GM12878 (cell line): ENCODE measurements around the gene SLC25A42. TPM values are rescaled to one million over a fixed set of nuclear protein-coding genes. Genes with fewer than 3 reads are reported as not detected.

Experiments
- ATAC-seq: fragments of 200-7000 bp; cut with Tn5 transposase; 3 replicates; pipeline ENCODE4 v1.9.1; 2020; ENCODE audit warnings: mild to moderate bottlenecking, moderate library complexity
- BruUV-seq: library from RNA; stranded (reverse); fragments of 400-500 nt; replicated peaks from 2 replicates; lab custom pipeline; 2021; lab: Mats Ljungman, UMichigan
- CTCF ChIA-PET: fragments of 300-600 bp; sonication (Branson Sonifier 250); formaldehyde crosslinking; extraction: SDS; loops from one replicate; lab custom pipeline; 2021; ENCODE audit warnings: inconsistent platforms; lab: Yijun Ruan, JAX
- POLR2A ChIA-PET: fragments of 350-600 bp; formaldehyde crosslinking; extraction: SDS; loops from one replicate; lab custom pipeline; 2021; ENCODE audit warnings: inconsistent platforms; lab: Charles Lee
- RAD21 ChIA-PET: fragments of 300-600 bp; sonication (Branson Sonifier 250); formaldehyde crosslinking; loops from one replicate; lab custom pipeline; 2023; ENCODE audit warnings: antibody characterized with exemption; ENCODE audit not compliant: unreplicated experiment; lab: Charles Lee
- SMC1A ChIA-PET: fragments of 300-600 bp; sonication (Branson Sonifier 250); formaldehyde crosslinking; loops from one replicate; lab custom pipeline; 2023; ENCODE audit not compliant: unreplicated experiment, uncharacterized antibody; lab: Charles Lee
- DNase-seq: peaks from one replicate; pipeline ENCODE4 v3.0.0-alpha.2; 2011; ENCODE audit warnings: low read depth, low spot score
- FAIRE-seq: peaks from 3 replicates; lab custom pipeline; 2011; peaks lifted over from hg19 to GRCh38; lab: Jason Lieb, UNC
- H2AFZ ChIP-seq: 2 replicates; pipeline ENCODE4 v1.6.0; 2011; ENCODE audit warnings: low read depth, low read length, control low read depth; ENCODE audit not compliant: control insufficient read depth
- H3K27ac ChIP-seq: 2 replicates; pipeline ENCODE4 v1.5.1; 2011; ENCODE audit warnings: control low read depth; ENCODE audit not compliant: control insufficient read depth, insufficient read depth
- H3K27me3 ChIP-seq, 2 experiments: replicated peaks in 1 of 2; 2 replicates each; pipeline versions ENCODE4 v1.6.0 to v1.6.1; 2011; ENCODE audit warnings: low read length in 1 of 2; ENCODE audit not compliant: control insufficient read depth in 2 of 2, insufficient read depth in 2 of 2
- H3K36me3 ChIP-seq, 2 experiments: 2 replicates each; pipeline ENCODE4 v1.5.1; 2011; ENCODE audit warnings: low read length in 1 of 2; ENCODE audit not compliant: control insufficient read depth in 2 of 2, insufficient read depth in 2 of 2
- H3K4me1 ChIP-seq: 2 replicates; pipeline ENCODE4 v1.6.1; 2011; ENCODE audit warnings: mild to moderate bottlenecking, low read length, moderate library complexity, mixed read lengths; ENCODE audit not compliant: control insufficient read depth, insufficient read depth
- H3K4me2 ChIP-seq: 2 replicates; pipeline ENCODE4 v1.6.0; 2011; ENCODE audit warnings: control low read depth; ENCODE audit not compliant: control insufficient read depth, insufficient read depth
- H3K4me3 ChIP-seq: fragments of 200-600 bp; sonication (generic); 2 replicates; pipeline ENCODE4 v1.5.1; 2016
- H3K79me2 ChIP-seq: 2 replicates; pipeline ENCODE4 v1.6.0; 2011; ENCODE audit warnings: low read length; ENCODE audit not compliant: control insufficient read depth, insufficient read depth
- H3K9ac ChIP-seq: 2 replicates; pipeline ENCODE4 v1.8.0; 2011; ENCODE audit warnings: low read length, control low read depth, mixed read lengths; ENCODE audit not compliant: control insufficient read depth, insufficient read depth
- H3K9me3 ChIP-seq: replicated peaks from 3 replicates; pipeline ENCODE4 v1.5.1; 2011; ENCODE audit warnings: mild to moderate bottlenecking, low read length; ENCODE audit not compliant: control insufficient read depth, insufficient read depth
- H4K20me1 ChIP-seq: 2 replicates; pipeline ENCODE4 v1.6.0; 2011; ENCODE audit not compliant: control insufficient read depth, insufficient read depth
- CBX5 ChIP-seq: sonication (generic); IDR thresholded peaks from 2 replicates; pipeline ENCODE4 v1.6.1; 2016; ENCODE audit warnings: low read depth, moderate library complexity, mild to moderate bottlenecking, inconsistent platforms
- LARP7 ChIP-seq: fragments of 450-650 bp; IDR thresholded peaks from 2 replicates; pipeline ENCODE4 v1.6.1; 2017; ENCODE audit warnings: mild to moderate bottlenecking
- MTA2 ChIP-seq: fragments of 450-650 bp; IDR thresholded peaks from 2 replicates; pipeline ENCODE4 v1.6.1; 2016; ENCODE audit warnings: low read depth, mild to moderate bottlenecking, moderate library complexity
- PKNOX1 ChIP-seq: fragments of 450-650 bp; IDR thresholded peaks from 2 replicates; pipeline ENCODE4 v1.6.1; 2016; ENCODE audit warnings: mild to moderate bottlenecking
- PRDM15 ChIP-seq: fragments of 450-650 bp; formaldehyde crosslinking; IDR thresholded peaks from 2 replicates; pipeline ENCODE4 v1.4.0; 2020; ENCODE audit warnings: mild to moderate bottlenecking, moderate library complexity
- RUNX3 ChIP-seq: IDR thresholded peaks from 2 replicates; pipeline ENCODE4 v1.6.1; 2012; ENCODE audit warnings: low read length, inconsistent platforms
- SKIL ChIP-seq: fragments of 450-650 bp; IDR thresholded peaks from 2 replicates; pipeline ENCODE4 v1.6.1; 2017; ENCODE audit warnings: mild to moderate bottlenecking, low read depth, inconsistent platforms; ENCODE audit not compliant: poor library complexity, severe bottlenecking
- SRF ChIP-seq, 2 experiments: IDR thresholded peaks; 2 replicates each; pipeline ENCODE4 v1.6.1; 2011; ENCODE audit warnings: low read depth in 2 of 2, low read length in 2 of 2, mild to moderate bottlenecking in 1 of 2, moderate library complexity in 1 of 2
- TCF3 ChIP-seq: IDR thresholded peaks from 2 replicates; pipeline ENCODE4 v1.6.1; 2012; ENCODE audit warnings: low read depth, mild to moderate bottlenecking, low read length, borderline replicate concordance; ENCODE audit not compliant: insufficient read depth
- YBX1 ChIP-seq: fragments of 450-650 bp; IDR thresholded peaks from 2 replicates; pipeline ENCODE4 v1.6.1; 2016; ENCODE audit warnings: antibody characterized with exemption
- ZSCAN29 ChIP-seq: fragments of 450-650 bp; IDR thresholded peaks from 2 replicates; pipeline ENCODE4 v1.6.1; 2017; ENCODE audit warnings: mild to moderate bottlenecking, moderate library complexity
- WGBS: methylation state at CpG from one replicate; pipeline ENCODE4 v1.1.6; 2016; ENCODE audit warnings: low lambda C conversion rate; ENCODE audit not compliant: insufficient replicate concordance, insufficient coverage; ENCODE audit errors: missing lambda C conversion rate; 5-methylcytosine and 5-hydroxymethylcytosine counted together
- in situ Hi-C: fragments of 300-500 bp; cut with MboI; formaldehyde crosslinking; loops from 9 replicates; pipeline ENCODE4 v1.14.3; 2018; ENCODE audit warnings: mixed read lengths
- intact Hi-C: fragments of 100-400 bp; cut with micrococcal nuclease; formaldehyde crosslinking; loops from one replicate; pipeline ENCODE4 v1.14.2; 2022; ENCODE audit not compliant: unreplicated experiment
- polyA plus RNA-seq, 11 experiments: library from polyadenylated mRNA; depleted of rRNA in 4 of 11; unstranded in 6 of 11; stranded (reverse) in 5 of 11; fragments of >200 nt; fragmentation: Nextera tagmentation in 4 of 11; fragmentation: Illumina TruSeq in 1 of 11; extraction: Ambion mirVana in 4 of 11; extraction: Trizol in 1 of 11; gene quantifications; 1 replicate in 1 of 11; 2 replicates in 10 of 11; pipeline versions ENCODE4 v1.2.1 to v1.2.3, GENCODE V29; 2011 to 2016; ENCODE audit warnings: inconsistent platforms in 2 of 11, missing spikeins in 2 of 11, low read depth in 1 of 11
- total RNA-seq, 4 experiments: library from RNA; depleted of rRNA in 3 of 4; stranded (reverse); fragments of >200 nt in 3 of 4; fragmentation: Illumina TruSeq in 1 of 4; extraction: Trizol in 1 of 4; gene quantifications; 2 replicates each; pipeline versions ENCODE4 v1.2.1 to v1.2.3, GENCODE V29; 2013 to 2021

SLC25A42 gene
- total and polyA plus RNA-seq, 10 of the 15 experiments (the other 5 are each of a cell fraction or from before 2014, with no cell fraction given), result 0.24 to 19.2 (median 9.6) TPM

DNA sequence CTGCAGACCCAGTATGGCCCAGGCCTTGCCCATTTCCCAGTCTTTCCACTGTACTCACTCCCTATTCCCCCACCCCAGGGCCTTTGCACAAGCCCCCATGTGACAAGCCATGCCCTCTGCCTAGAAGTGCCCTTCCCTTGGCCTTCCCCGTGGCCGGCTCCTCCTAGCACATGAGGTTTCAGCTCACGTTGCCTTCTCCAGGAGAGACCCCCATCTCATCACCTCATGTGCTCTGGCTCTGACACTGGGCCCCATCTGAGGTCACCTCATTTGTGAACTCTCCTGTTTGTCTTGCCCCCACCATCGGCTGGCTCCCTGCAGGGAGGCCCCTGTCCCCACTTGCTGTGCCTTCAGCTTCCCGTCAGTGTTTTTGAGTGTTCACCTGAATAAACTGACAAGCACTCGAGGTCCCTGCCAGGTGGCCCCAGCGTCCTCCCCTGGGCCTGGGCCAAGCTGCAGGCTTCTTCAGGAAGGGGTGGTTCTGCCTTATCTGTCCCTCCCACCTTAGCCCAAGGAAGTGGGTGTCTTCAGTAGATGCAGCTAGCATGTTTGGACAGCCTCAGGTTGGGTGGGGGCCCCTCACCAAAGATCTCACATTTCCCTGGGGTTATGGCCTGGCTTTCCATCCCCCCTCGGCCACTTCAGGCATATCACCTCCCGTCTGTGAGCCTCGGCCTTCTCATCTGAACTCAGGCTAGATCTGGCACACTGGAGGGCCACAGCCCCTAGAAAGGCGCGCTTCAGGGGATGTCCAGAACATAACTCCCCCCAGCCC is 3.8 kb upstream of the SLC25A42 start (continued):
- TF ChIP-seq TCF3 (no peak), CBX5 (no peak)

- SMC1A ChIA-PET, result interaction anchor here (1.5 kb wide), 1 partner anchor 114 kb away, joined by 5 read pairs; no protein-coding TSS in a partner anchor
- H3K36me3 ChIP-seq, result peaks cover 11 to 12% of the 10 kb centered on the region in 2 experiments
- H3K27ac ChIP-seq, result no peak overlapping the region
- H3K4me3 ChIP-seq, result no peak overlapping the region
- no peak for FAIRE-seq
- in situ Hi-C loops (no loop called here), intact Hi-C loops (no loop called here)
- no peak overlapping the region for H3K4me2 ChIP-seq
- over 99% methylated on average over 8 of the region's 8 CpGs for WGBS
- H3K4me1 ChIP-seq, result peaks cover 5% of the 10 kb centered on the region
- POLR2A ChIA-PET, result no interaction called here
- no peak for ATAC-seq
- BruUV-seq, result no TSS peak
- H3K27me3 ChIP-seq, result no peaks in the 10 kb centered on the region
- CTCF ChIA-PET, result no interaction called here
- H4K20me1 ChIP-seq, result no peaks in the 10 kb centered on the region
- H3K9ac ChIP-seq, result no peak overlapping the region
- no peak for TF ChIP-seq LARP7
- TF ChIP-seq SKIL, result no peak
- no peak for TF ChIP-seq YBX1
- no peak for TF ChIP-seq PKNOX1
- no peak for TF ChIP-seq ZSCAN29
- TF ChIP-seq RUNX3, result no peak
- no peak for TF ChIP-seq SRF (IDR thresholded peaks at IDR 0.05; ENCODE audit: low read depth in 2 of 2, low read length in 2 of 2)
- no peak for TF ChIP-seq MTA2
- TF ChIP-seq PRDM15 (CRISPR knock-in tag), result no peak
- peaks cover 15% of the 10 kb centered on the region for H3K79me2 ChIP-seq
- H2AFZ ChIP-seq, result no peak overlapping the region
- no peaks in the 10 kb centered on the region for H3K9me3 ChIP-seq
- RAD21 ChIA-PET, result no interaction called here
- no peak for DNase-seq
Measured at GRCh38 chr19:19061506-19061905, 2.3 kb upstream of the SLC25A42 start.
